Measurements from ENCODE around the gene ABAT. TPM values are rescaled to one million over a fixed set of nuclear protein-coding genes. Genes with fewer than 3 reads are reported as not detected.
"Not testable (repeated sequence)": the region's sequence is repeated elsewhere in the genome, so short reads cannot be mapped to it uniquely, and the experiment has no call there.

ABAT gene
- total and polyA plus RNA-seq, 9 donors = 3.8 to 20.3 (median 13.6) TPM

GRCh38 chr16:8696880-8697279, 22.5 kb downstream of the ABAT start:
- no peak overlapping the region for H3K4me3 ChIP-seq

GRCh38 chr16:8697965-8698364, 23.5 kb downstream of the ABAT start:
- H3K36me3 ChIP-seq = no peaks in the 10 kb centered on the region
- DNase-seq = no peak
- no peak overlapping the region for H3K27ac ChIP-seq
- H3K4me1 ChIP-seq (ENCODE audit: insufficient read depth) = no peaks in the 10 kb centered on the region
- intact Hi-C loops (cut with DNase I) = no loop called here
- H3K4me3 ChIP-seq = no peak overlapping the region
- H3K27me3 ChIP-seq = no peaks in the 10 kb centered on the region
- WGBS, 3 donors = 30 to 56% (median 32%) methylated on average over 3 of the region's 3 CpGs
- H3K9me3 ChIP-seq = no peaks in the 10 kb centered on the region
- TF ChIP-seq POLR2A (IDR thresholded peaks at IDR 0.05) (no peak), EP300 (IDR thresholded peaks at IDR 0.05) (no peak), CTCF (IDR thresholded peaks at IDR 0.05) (no peak)

More at GRCh38 chr16:8696880-8697279, 22.5 kb downstream of the ABAT start:
- no peaks in the 10 kb centered on the region for H3K36me3 ChIP-seq
- TF ChIP-seq EP300 (IDR thresholded peaks at IDR 0.05) (no peak), POLR2A (IDR thresholded peaks at IDR 0.05) (no peak), CTCF (IDR thresholded peaks at IDR 0.05) (no peak)
- DNase-seq = no peak
- WGBS, 3 donors = 77 to 81% (median 80%) methylated on average over 12 of the region's 12 CpGs
- no peak overlapping the region for H3K27ac ChIP-seq
- intact Hi-C loops (cut with DNase I) = no loop called here
- no peaks in the 10 kb centered on the region for H3K9me3 ChIP-seq
- H3K4me1 ChIP-seq (ENCODE audit: insufficient read depth) = no peaks in the 10 kb centered on the region
- H3K27me3 ChIP-seq = no peaks in the 10 kb centered on the region

- TF ChIP-seq POLR2A (IDR thresholded peaks at IDR 0.05) (no peak), EP300 (IDR thresholded peaks at IDR 0.05) (no peak)
- WGBS, 3 donors = 81 to 93% (median 92%) methylated on average over 2 of the region's 2 CpGs
- Histone ChIP-seq H3K27me3 (no peaks in the 10 kb centered on the region), H3K9me3 (no peaks in the 10 kb centered on the region), H3K4me3 (no peak overlapping the region), H3K27ac (no peak overlapping the region), H3K36me3 (no peaks in the 10 kb centered on the region), H3K4me1 (ENCODE audit: insufficient read depth) (no peaks in the 10 kb centered on the region)
- DNase-seq = no peak
- intact Hi-C loops (cut with DNase I) = no loop called here
Observed at GRCh38 chr16:8703693-8704092, 29.3 kb downstream of the ABAT start.

GRCh38 chr16:8704098-8704497, 29.7 kb downstream of the ABAT start:
- Histone ChIP-seq H3K4me1 (ENCODE audit: insufficient read depth) (no peaks in the 10 kb centered on the region), H3K4me3 (no peak overlapping the region), H3K9me3 (no peaks in the 10 kb centered on the region), H3K27ac (no peak overlapping the region), H3K27me3 (no peaks in the 10 kb centered on the region), H3K36me3 (no peaks in the 10 kb centered on the region)
- no peak for TF ChIP-seq CTCF (IDR thresholded peaks at IDR 0.05)
- TF ChIP-seq EP300 (IDR thresholded peaks at IDR 0.05) = no peak
- no peak for TF ChIP-seq POLR2A (IDR thresholded peaks at IDR 0.05)
- DNase-seq = no peak
- WGBS, 3 donors = 90 to 97% (median 95%) methylated on average over 3 of the region's 3 CpGs
- intact Hi-C loops (cut with DNase I) = no loop called here

GRCh38 chr16:8705100-8705822, 30.8 kb downstream of the ABAT start:
- H3K4me3 ChIP-seq; H3K4me1 ChIP-seq (ENCODE audit: insufficient read depth); H3K36me3 ChIP-seq; H3K9me3 ChIP-seq; H3K27ac ChIP-seq; H3K27me3 ChIP-seq; intact Hi-C loops (cut with DNase I); DNase-seq: not testable (repeated sequence)
- 53 to 60% (median 57%) methylated on average over 4 of the region's 4 CpGs for WGBS, 3 donors

Data from ovary (tissue), 9 donors.